Colon (tissue), 2 donors: ENCODE measurements around the gene FBXW7.
"Not testable (repeated sequence)": the region's sequence is repeated elsewhere in the genome, so short reads cannot be mapped to it uniquely, and the experiment has no call there.

Experiments used
- FAIRE-seq: peaks from 2 replicates; lab custom pipeline; 2012; peaks lifted over from hg19 to GRCh38; lab: Jason Lieb, UNC
- donor health status: control.
- donor health status: control.

The FBXW7 gene

GRCh38 chr4:152535903-152536544, at the start of gene FBXW7:
Gene FBXW7 (minus strand): TSS chr4:152536092. CDS start chr4:152411803, 124,289 bp downstream.
- FAIRE-seq: no peak

- no peak for FAIRE-seq
These were observed 49.1 kb upstream of the FBXW7 start for GRCh38 chr4:152585023-152585441.

GRCh38 chr4:152581536-152582160, 45.8 kb upstream of the FBXW7 start:
- no peak for FAIRE-seq

- no peak for FAIRE-seq
These were observed 44.0 kb upstream of the FBXW7 start for GRCh38 chr4:152579916-152580315.

- no peak for FAIRE-seq
These were observed 43.3 kb upstream of the FBXW7 start for GRCh38 chr4:152579107-152579764.

GRCh38 chr4:152578670-152579069, 42.8 kb upstream of the FBXW7 start:
- no peak for FAIRE-seq

- no peak for FAIRE-seq
These were observed 42.0 kb upstream of the FBXW7 start for GRCh38 chr4:152577708-152578396.

GRCh38 chr4:152575533-152575932, 39.6 kb upstream of the FBXW7 start:
- no peak for FAIRE-seq

- no peak for FAIRE-seq
These were observed 38.0 kb upstream of the FBXW7 start for GRCh38 chr4:152573861-152574260.

- FAIRE-seq: no peak
These were observed 36.7 kb upstream of the FBXW7 start for GRCh38 chr4:152572417-152573086.

GRCh38 chr4:152571770-152572169, 35.9 kb upstream of the FBXW7 start:
- peak; percentile 45 for FAIRE-seq

GRCh38 chr4:152571296-152571695, 35.4 kb upstream of the FBXW7 start:
- FAIRE-seq: no peak

- no peak for FAIRE-seq
These were observed 29.4 kb upstream of the FBXW7 start for GRCh38 chr4:152565333-152565732.

- no peak for FAIRE-seq
These were observed 28.4 kb upstream of the FBXW7 start for GRCh38 chr4:152564336-152564735.

- FAIRE-seq: no peak
These were observed 27.3 kb upstream of the FBXW7 start for GRCh38 chr4:152563209-152563608.

GRCh38 chr4:152559641-152560040, 23.7 kb upstream of the FBXW7 start:
- no peak for FAIRE-seq

- no peak for FAIRE-seq
These were observed 22.5 kb upstream of the FBXW7 start for GRCh38 chr4:152558396-152558795.

GRCh38 chr4:152556834-152557233, 20.9 kb upstream of the FBXW7 start:
- no peak for FAIRE-seq

- peak; percentile 28 for FAIRE-seq
These were observed 20.4 kb upstream of the FBXW7 start for GRCh38 chr4:152556283-152556682.

- FAIRE-seq: no peak
These were observed 18.9 kb upstream of the FBXW7 start for GRCh38 chr4:152554742-152555141.

GRCh38 chr4:152550687-152551086, 14.8 kb upstream of the FBXW7 start:
- not testable (repeated sequence) for FAIRE-seq

- no peak for FAIRE-seq
These were observed 9.2 kb upstream of the FBXW7 start for GRCh38 chr4:152545088-152545487.
